Activated naive CD4-positive, alpha-beta T cell treated with anti-CD3 and anti-CD28 coated beads, Interleukin-2, amount 50 U/mL, for 72 hours (primary cell): ENCODE measurements around the gene JAZF1. TPM values are rescaled to one million over a fixed set of nuclear protein-coding genes. Genes with fewer than 3 reads are reported as not detected.
A peak's percentile ranks its signal among the peaks of the same experiment; 100 is the strongest.
"Not testable (repeated sequence)": the region's sequence is repeated elsewhere in the genome, so short reads cannot be mapped to it uniquely, and the experiment has no call there.

Experiments used
- ATAC-seq, 2 donors: fragments of 150-1000 bp; cut with Tn5 transposase; 2 replicates each; pipeline ENCODE4 v1.10.0; 2021; ENCODE audit warnings: mild to moderate bottlenecking in 2 of 2, moderate library complexity in 2 of 2
- DNase-seq, 2 donors: peaks; one replicate each; pipeline ENCODE4 v3.0.0; 2021 to 2022; ENCODE audit warnings: low spot score in 2 of 2
- H3K27ac Mint-ChIP-seq, 2 donors: one replicate each; pipeline ENCODE4 v1.8.0; 2022; ENCODE audit warnings: mild to moderate bottlenecking in 2 of 2, mixed read lengths in 2 of 2
- H3K36me3 Mint-ChIP-seq, 2 donors: one replicate each; pipeline ENCODE4 v1.8.0; 2022; ENCODE audit warnings: mixed read lengths in 2 of 2
- H3K9me3 Mint-ChIP-seq, 2 donors: one replicate each; pipeline ENCODE4 v1.8.0; 2022; ENCODE audit warnings: mixed read lengths in 2 of 2
- total RNA-seq, 2 donors: library from RNA; stranded (reverse); gene quantifications; one replicate each; pipeline ENCODE4 v1.2.3, GENCODE V29; 2022

Gene JAZF1
- total RNA-seq, 2 donors from 2014 or later, result 3.3 to 3.4 TPM

DNA sequence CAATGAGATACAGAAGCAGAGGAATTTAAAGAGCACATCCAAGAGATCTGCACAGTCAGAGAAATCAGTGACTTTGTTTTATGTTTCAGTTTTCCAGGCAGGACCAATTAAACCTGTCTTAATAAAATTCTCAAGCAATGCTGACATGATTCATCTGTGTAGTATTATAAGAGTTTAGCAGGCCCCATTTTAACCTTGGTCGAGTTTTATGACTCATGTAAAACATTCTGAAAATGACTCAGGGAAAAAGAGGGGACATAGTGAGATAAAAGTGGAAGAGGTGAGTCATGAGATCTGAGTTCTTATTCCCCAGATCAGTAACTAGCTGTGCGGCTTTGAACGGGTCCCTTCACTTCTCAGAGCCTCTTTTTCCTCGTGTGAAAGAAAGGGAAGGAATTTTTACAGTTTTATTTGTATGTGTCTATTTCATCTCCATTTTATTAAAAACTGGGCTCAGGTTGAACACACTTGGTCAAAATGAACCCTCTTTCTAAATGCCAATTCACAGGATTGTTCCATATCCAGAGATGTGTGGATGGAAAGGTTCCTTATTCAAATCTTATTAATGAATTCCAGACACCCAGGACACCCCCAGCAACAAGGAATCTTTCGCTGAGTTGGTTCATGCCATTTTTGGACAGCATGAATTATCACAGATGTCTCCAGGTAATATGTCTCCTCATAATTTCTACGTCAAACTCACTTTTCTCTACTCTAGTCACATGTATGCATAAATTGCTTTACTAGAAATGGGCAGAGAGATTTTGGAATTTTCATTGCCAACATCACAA, 143.2 kb downstream of the JAZF1 start:
- peak in 1 of 2 donors; percentile 10 for DNase-seq
- peak overlapping the region; percentile 21 to 31 for H3K27ac Mint-ChIP-seq
- peaks cover 4 to 7% of the 10 kb centered on the region in 2 donors for H3K36me3 Mint-ChIP-seq
- ATAC-seq, result peak; percentile 91
- H3K9me3 Mint-ChIP-seq, result peaks cover 0 to 3% of the 10 kb centered on the region in 2 donors

DNA sequence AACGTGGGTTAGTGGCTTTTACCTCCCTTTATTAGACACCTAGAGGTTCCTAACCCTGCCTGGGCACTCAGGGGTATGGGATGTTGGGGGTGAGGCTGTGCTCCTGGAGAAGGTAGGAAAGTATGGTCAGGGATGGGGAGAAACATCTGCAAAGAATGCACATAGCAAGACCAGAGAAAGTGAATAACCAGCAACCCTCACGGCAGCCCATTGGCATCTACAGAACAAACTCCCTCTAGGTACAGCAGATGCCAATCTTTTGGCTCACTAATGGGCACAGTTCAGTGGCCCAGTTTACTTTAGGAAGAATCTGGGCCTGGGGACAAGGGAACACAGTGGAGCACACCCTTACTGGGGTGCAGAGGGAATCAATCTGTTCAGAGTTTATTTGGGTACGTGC, 143.9 kb downstream of the JAZF1 start:
- ATAC-seq (peak in 1 of 2 donors; percentile 5), DNase-seq (no peak)
- no peaks in the 10 kb centered on the region for H3K9me3 Mint-ChIP-seq
- H3K27ac Mint-ChIP-seq, result no peak overlapping the region
- peaks cover under 1 to 1% of the 10 kb centered on the region in 2 donors for H3K36me3 Mint-ChIP-seq

GRCh38 chr7:28033386-28033785, 147.2 kb downstream of the JAZF1 start:
- ATAC-seq (no peak), DNase-seq (no peak)
- Mint-ChIP-seq H3K9me3 (no peaks in the 10 kb centered on the region), H3K27ac (no peak overlapping the region), H3K36me3 (no peaks in the 10 kb centered on the region)

- ATAC-seq, result no peak
- Mint-ChIP-seq H3K36me3 (no peaks in the 10 kb centered on the region), H3K27ac (no peak overlapping the region)
These were observed 147.7 kb downstream of the JAZF1 start for GRCh38 chr7:28032738-28033380.

DNA sequence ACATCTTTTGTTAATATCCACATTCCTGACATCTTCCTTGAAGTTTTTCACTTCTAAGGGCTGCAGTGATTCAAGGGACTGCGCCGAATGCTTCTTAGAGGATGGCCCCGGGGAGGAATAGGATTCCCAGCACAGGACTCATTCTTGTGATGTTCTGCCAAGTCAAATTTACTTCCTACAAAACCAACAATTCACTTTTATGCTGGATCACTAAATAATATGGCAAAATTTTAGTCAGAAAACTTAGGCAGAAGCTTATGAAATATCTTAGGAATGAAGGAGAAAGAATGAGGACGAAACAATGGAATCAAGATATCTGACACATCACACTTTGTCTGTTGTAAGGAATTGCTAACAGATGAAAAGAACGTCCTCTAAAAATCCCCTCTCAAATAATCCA, 151.5 kb downstream of the JAZF1 start:
- H3K9me3 Mint-ChIP-seq, result no peaks in the 10 kb centered on the region

More at GRCh38 chr7:28032738-28033380, 147.7 kb downstream of the JAZF1 start:
- H3K9me3 Mint-ChIP-seq, result no peaks in the 10 kb centered on the region
- DNase-seq, result no peak

GRCh38 chr7:28028471-28028870, 152.1 kb downstream of the JAZF1 start:
- Mint-ChIP-seq H3K36me3 (no peaks in the 10 kb centered on the region), H3K9me3 (no peaks in the 10 kb centered on the region), H3K27ac (no peak overlapping the region)
- ATAC-seq (no peak), DNase-seq (no peak)

More for the DNA sequence above, 151.5 kb downstream of the JAZF1 start:
- H3K36me3 Mint-ChIP-seq, result no peaks in the 10 kb centered on the region
- ATAC-seq (no peak), DNase-seq (no peak)
- H3K27ac Mint-ChIP-seq, result no peak overlapping the region

GRCh38 chr7:28026237-28026636, 154.4 kb downstream of the JAZF1 start:
- no peak for ATAC-seq
- no peak for DNase-seq
- Mint-ChIP-seq H3K36me3 (no peaks in the 10 kb centered on the region), H3K9me3 (no peaks in the 10 kb centered on the region), H3K27ac (no peak overlapping the region)

DNA sequence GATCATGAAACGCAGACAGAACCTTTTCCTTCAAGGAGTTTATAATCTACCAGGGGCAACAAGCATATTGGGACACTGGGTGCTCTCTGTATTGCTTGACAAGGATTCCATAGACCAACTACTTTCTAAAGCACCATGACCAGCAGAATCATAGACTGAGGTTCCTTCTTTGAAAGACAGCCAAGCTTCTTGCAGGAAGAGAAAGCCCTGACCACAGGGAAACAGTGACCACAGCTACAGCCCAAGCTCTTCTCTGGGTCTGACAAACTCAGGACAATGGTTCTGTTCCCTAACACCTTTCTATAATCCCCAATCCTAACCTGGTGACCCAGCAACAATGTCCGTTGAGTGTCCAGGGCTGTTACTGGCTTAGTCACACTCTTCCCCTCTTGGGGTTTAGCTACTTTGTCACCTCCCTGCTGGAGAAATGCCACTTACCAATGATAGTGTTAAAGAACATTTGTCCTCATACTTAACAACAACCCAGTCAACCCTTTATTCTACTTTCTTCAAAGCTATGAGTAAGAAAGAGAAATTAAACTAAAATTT, 155.7 kb downstream of the JAZF1 start:
- Mint-ChIP-seq H3K36me3 (no peaks in the 10 kb centered on the region), H3K9me3 (no peaks in the 10 kb centered on the region), H3K27ac (no peak overlapping the region)
- DNase-seq, result no peak
- no peak for ATAC-seq

DNA sequence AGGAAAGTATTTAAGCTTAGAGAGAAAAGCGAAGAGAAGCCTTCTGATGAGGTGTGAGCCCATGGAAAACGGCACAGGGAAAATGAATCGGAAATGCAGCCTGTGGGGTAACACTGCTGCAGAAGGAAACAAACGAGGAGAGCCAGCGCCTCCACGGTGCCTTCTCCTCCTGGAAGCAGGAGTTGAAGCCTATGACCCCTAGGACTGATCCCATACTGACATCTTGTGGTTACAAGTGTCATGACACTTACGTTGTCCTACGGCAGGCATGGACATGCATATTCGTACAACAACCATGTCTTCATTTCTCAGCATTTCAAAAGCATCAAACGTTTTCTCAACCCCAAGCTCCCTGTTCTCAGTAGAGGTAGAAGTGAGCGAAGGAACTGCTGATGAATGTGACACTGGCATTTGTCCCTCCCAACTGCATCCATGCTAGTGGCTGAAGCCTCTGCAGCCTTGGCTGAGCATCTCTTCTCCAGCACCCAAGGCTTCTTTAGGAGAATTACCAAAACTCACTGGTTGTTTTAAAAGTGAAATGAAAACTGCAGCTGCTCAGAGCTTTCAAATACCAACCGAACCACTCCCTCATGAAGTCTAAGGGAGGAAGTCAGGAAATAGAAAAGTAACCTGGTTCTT, 160.2 kb downstream of the JAZF1 start:
- Mint-ChIP-seq H3K9me3 (no peaks in the 10 kb centered on the region), H3K27ac (no peak overlapping the region), H3K36me3 (no peaks in the 10 kb centered on the region)
- DNase-seq (peak in 1 of 2 donors; percentile 44), ATAC-seq (peak; percentile 83 to 88)

- ATAC-seq (no peak), DNase-seq (no peak)
- Mint-ChIP-seq H3K36me3 (peaks cover 0 to 7% of the 10 kb centered on the region in 2 donors), H3K27ac (no peak overlapping the region), H3K9me3 (no peaks in the 10 kb centered on the region)
These were observed 161.6 kb downstream of the JAZF1 start for GRCh38 chr7:28018856-28019465.

GRCh38 chr7:28018446-28018845, 162.1 kb downstream of the JAZF1 start:
- Mint-ChIP-seq H3K27ac (no peak overlapping the region), H3K36me3 (peaks cover 0 to 7% of the 10 kb centered on the region in 2 donors), H3K9me3 (no peaks in the 10 kb centered on the region)
- DNase-seq (no peak), ATAC-seq (no peak)

GRCh38 chr7:28018020-28018419, 162.6 kb downstream of the JAZF1 start:
- H3K9me3 Mint-ChIP-seq, result no peaks in the 10 kb centered on the region
- ATAC-seq, result no peak

DNA sequence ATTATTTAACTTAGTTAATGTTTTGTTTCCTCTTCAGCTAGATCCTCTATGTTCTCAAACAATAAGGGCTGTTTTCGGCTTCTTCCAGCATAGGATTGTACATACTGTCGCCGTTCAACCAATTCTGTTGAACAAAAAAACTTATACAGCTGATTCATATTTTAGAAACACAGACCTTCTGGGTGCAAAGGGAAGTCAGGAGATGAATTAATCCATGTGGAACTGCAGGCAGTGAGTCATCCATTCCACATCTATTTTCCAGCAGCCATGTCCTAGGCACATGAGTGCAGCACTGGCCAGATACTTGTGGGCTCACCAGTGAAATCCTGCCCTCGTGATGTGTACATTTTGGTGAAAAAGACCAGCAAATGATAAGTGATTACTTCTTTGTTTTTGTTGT, 163.2 kb downstream of the JAZF1 start:
- no peak for DNase-seq
- H3K9me3 Mint-ChIP-seq, result no peaks in the 10 kb centered on the region
- ATAC-seq, result no peak
- no peak overlapping the region for H3K27ac Mint-ChIP-seq
- peaks cover 0 to 7% of the 10 kb centered on the region in 2 donors for H3K36me3 Mint-ChIP-seq

More at GRCh38 chr7:28018020-28018419, 162.6 kb downstream of the JAZF1 start:
- no peak for DNase-seq
- Mint-ChIP-seq H3K36me3 (peaks cover 0 to 7% of the 10 kb centered on the region in 2 donors), H3K27ac (no peak overlapping the region)

DNA sequence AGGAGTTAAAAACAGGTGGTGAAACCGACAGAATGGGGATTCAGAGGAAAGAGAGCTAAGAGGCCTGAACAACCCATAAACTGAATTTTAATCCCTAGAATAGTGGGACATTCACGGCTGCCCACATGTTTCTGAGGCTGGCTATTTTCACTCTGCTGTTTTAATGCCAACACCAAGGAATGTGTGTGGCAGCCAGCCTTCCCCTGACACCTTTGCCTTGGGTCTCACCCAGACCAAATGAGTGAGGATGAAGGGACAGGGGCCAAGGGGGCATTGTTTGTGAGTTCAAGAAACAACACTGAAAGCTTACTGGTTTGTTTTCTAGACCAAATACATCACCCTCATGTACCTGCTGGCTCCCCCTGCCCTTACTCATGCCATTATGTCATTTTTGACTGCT, 164.3 kb downstream of the JAZF1 start:
- DNase-seq (no peak), ATAC-seq (no peak)
- no peak overlapping the region for H3K27ac Mint-ChIP-seq
- H3K36me3 Mint-ChIP-seq, result peaks cover 0 to 7% of the 10 kb centered on the region in 2 donors
- no peaks in the 10 kb centered on the region for H3K9me3 Mint-ChIP-seq

- no peaks in the 10 kb centered on the region for H3K9me3 Mint-ChIP-seq
- DNase-seq (no peak), ATAC-seq (no peak)
- H3K27ac Mint-ChIP-seq, result no peak overlapping the region
- H3K36me3 Mint-ChIP-seq, result peaks cover 0 to 7% of the 10 kb centered on the region in 2 donors
These were observed 165.4 kb downstream of the JAZF1 start for GRCh38 chr7:28015169-28015568.

DNA sequence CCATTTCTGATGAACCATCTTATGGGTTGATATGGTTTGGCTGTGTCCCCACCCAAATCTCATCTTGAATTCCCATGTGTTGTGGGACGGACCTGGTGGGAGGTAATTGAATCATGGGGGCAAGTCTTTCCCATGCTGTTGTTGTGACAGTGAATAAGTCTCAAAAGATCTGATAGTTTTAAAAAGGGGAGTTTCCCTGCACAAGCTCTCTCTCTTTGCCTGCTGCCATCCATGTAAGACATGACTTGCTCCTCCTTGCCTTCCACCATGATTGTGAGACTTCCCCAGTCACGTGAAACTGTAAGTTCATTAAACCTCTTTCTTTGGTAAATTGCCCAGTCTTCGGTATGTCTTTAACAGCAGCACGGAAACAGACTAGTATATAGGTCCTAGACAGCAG, 166.3 kb downstream of the JAZF1 start:
- not testable (repeated sequence) for DNase-seq, H3K36me3 Mint-ChIP-seq, H3K27ac Mint-ChIP-seq, H3K9me3 Mint-ChIP-seq, ATAC-seq

DNA sequence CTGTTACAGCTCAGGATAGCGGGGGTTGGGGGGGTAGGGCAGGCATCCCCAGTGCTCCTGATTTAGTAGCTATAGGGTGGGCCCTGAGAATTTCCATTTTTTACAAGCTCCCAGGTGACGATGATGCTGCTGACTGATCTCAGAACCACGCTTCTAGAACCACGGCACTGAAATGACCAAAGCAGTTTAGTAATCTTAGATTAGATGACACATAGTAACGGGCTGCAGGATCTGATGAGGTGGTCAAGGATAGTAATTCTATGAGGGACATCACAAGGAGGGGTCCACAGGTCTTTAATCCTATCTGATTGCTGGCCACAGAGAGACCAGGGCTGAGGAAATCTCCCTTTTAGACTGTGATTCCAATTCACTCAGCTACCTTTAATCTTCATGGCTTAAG, 167.2 kb downstream of the JAZF1 start:
- Mint-ChIP-seq H3K27ac (no peak overlapping the region), H3K36me3 (peaks cover 0 to 7% of the 10 kb centered on the region in 2 donors), H3K9me3 (no peaks in the 10 kb centered on the region)
- no peak for ATAC-seq
- no peak for DNase-seq
